Esophagus muscularis mucosa (tissue), 4 donors: Measurements from ENCODE around the gene MBOAT7. TPM values are rescaled to one million over a fixed set of nuclear protein-coding genes. Genes with fewer than 3 reads are reported as not detected.
"Not testable (repeated sequence)": the region's sequence is repeated elsewhere in the genome, so short reads cannot be mapped to it uniquely, and the experiment has no call there.

Source experiments
- DNase-seq: peaks from one replicate; pipeline ENCODE4 v3.0.0-alpha.2; 2017; ENCODE audit errors: extremely low spot score
- H3K27ac ChIP-seq, 4 donors: fragments of 200-600 bp; sonication (generic); replicated peaks in 1 of 4; 1 replicate in 3 of 4; 2 replicates in 1 of 4; pipeline ENCODE4 v1.5.1; 2016 to 2019; ENCODE audit warnings: mild to moderate bottlenecking in 1 of 4
- H3K27me3 ChIP-seq, 4 donors: fragments of 200-600 bp; sonication (generic); one replicate each; pipeline versions ENCODE4 v1.5.1 to v1.6.0; 2016 to 2019
- H3K36me3 ChIP-seq, 4 donors: fragments of 200-600 bp; sonication (generic); one replicate each; pipeline ENCODE4 v1.5.1; 2016 to 2019
- H3K4me1 ChIP-seq, 4 donors: fragments of 200-600 bp; sonication (generic); one replicate each; pipeline ENCODE4 v1.5.1; 2016 to 2019
- H3K4me3 ChIP-seq, 4 donors: fragments of 200-600 bp; sonication (generic); 1 replicate in 2 of 4; 2 replicates in 2 of 4; pipeline ENCODE4 v1.5.1; 2016 to 2019; ENCODE audit warnings: mild to moderate bottlenecking in 4 of 4, moderate library complexity in 1 of 4
- H3K9me3 ChIP-seq, 4 donors: fragments of 200-600 bp; sonication (generic); 1 replicate in 3 of 4; 2 replicates in 1 of 4; pipeline ENCODE4 v1.5.1; 2016 to 2019
- EP300 ChIP-seq: sonication (generic); formaldehyde crosslinking; IDR thresholded peaks from one replicate; pipeline ENCODE4 v1.6.1; 2017; ENCODE audit warnings: antibody characterized with exemption
- POLR2A ChIP-seq: fragments of 450-650 bp; IDR thresholded peaks from one replicate; pipeline ENCODE4 v1.6.1; 2017; ENCODE audit warnings: antibody characterized with exemption, moderate library complexity, mild to moderate bottlenecking, low read depth
- POLR2AphosphoS5 ChIP-seq, 2 donors: sonication (generic); formaldehyde crosslinking; IDR thresholded peaks; one replicate each; pipeline ENCODE4 v1.6.1; 2017; ENCODE audit warnings: antibody characterized with exemption in 2 of 2
- WGBS: methylation state at CpG from one replicate; pipeline ENCODE4 v1.1.5; 2018; 5-methylcytosine and 5-hydroxymethylcytosine counted together
- intact Hi-C: fragments of 100-400 bp; cut with DNase I; formaldehyde crosslinking; loops from one replicate; pipeline ENCODE4 v1.15.1; 2023
- total RNA-seq, 4 donors: library from RNA; depleted of rRNA; stranded (reverse); fragments of >200 nt; gene quantifications; one replicate each; pipeline versions ENCODE4 v1.1.0 to v1.2.1, GENCODE V29; 2016
- TF ChIP-seq, protein P1 (sequence below), 3 experiments: fragments of 200-600 bp in 2 of 3; fragments of 450-650 bp in 1 of 3; sonication (generic) in 2 of 3; IDR thresholded peaks; one replicate each; pipeline ENCODE4 v1.5.1; 2017 to 2019; ENCODE audit warnings: antibody characterized with exemption in 3 of 3, mild to moderate bottlenecking in 2 of 3, moderate library complexity in 1 of 3

Gene MBOAT7
- total RNA-seq, 4 donors from 2014 or later, result 40.3 to 83.2 (median 59.4) TPM

DNA sequence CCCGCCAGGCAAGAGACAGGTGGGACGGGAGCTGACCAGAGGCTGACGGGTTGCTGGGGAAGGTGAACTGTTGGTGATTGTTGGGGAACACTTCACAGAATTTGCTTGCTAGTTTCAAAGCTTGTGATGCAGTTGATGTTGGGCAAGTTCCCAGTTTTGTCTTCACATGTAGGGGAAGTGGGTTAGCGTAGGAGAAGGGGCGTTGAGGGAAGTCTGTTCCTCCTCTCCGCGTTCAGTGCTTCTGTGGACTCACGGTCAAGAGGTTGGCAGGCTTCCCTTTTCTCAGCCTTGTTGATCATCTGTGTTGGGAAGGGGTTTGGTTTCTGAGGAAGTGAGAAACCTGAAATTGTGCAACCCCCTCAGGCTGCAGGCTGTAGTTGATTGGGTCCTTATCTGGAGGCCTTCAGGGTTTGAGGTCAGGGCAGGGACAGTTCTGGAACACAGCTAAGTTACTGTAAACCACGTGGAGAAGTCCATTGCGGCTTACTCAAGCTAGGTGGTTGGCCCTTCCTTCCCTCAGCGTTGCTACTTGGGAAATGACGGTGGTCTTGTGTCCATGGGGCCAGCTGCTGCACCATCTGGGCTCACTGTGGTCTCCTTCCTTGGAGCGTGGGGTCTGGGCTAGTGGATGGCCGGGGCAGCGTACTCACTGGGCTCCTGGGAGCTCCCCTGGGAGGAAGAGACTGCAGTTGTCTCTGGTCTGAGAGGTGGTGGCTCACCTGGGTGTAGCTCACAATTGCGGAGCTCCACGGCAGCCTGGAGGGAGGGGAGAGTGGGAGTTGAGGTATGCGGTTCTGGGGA lies 18.8 kb upstream of the MBOAT7 start:
- H3K36me3 ChIP-seq, result peaks cover 35 to 60% (median 54%) of the 10 kb centered on the region in 4 donors
- no peak overlapping the region for H3K4me3 ChIP-seq
- H3K9me3 ChIP-seq, result no peaks in the 10 kb centered on the region
- H3K4me1 ChIP-seq, result peaks cover 65 to 74% (median 73%) of the 10 kb centered on the region in 4 donors
- TF ChIP-seq, protein P1, sequence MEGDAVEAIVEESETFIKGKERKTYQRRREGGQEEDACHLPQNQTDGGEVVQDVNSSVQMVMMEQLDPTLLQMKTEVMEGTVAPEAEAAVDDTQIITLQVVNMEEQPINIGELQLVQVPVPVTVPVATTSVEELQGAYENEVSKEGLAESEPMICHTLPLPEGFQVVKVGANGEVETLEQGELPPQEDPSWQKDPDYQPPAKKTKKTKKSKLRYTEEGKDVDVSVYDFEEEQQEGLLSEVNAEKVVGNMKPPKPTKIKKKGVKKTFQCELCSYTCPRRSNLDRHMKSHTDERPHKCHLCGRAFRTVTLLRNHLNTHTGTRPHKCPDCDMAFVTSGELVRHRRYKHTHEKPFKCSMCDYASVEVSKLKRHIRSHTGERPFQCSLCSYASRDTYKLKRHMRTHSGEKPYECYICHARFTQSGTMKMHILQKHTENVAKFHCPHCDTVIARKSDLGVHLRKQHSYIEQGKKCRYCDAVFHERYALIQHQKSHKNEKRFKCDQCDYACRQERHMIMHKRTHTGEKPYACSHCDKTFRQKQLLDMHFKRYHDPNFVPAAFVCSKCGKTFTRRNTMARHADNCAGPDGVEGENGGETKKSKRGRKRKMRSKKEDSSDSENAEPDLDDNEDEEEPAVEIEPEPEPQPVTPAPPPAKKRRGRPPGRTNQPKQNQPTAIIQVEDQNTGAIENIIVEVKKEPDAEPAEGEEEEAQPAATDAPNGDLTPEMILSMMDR (IDR thresholded peaks at IDR 0.05), result no peak
- TF ChIP-seq POLR2AphosphoS5 (IDR thresholded peaks at IDR 0.05), result peak in 1 of 2 donors; percentile 44
- peak; percentile 41 for TF ChIP-seq EP300
- TF ChIP-seq POLR2A, result no peak
- intact Hi-C loops, result no loop called here
- peak; percentile 92 for DNase-seq
- H3K27me3 ChIP-seq, result no peaks in the 10 kb centered on the region
- peak overlapping the region; percentile 70 to 79 (median 76) for H3K27ac ChIP-seq
- 58% methylated on average over 12 of the region's 18 CpGs for WGBS

DNA sequence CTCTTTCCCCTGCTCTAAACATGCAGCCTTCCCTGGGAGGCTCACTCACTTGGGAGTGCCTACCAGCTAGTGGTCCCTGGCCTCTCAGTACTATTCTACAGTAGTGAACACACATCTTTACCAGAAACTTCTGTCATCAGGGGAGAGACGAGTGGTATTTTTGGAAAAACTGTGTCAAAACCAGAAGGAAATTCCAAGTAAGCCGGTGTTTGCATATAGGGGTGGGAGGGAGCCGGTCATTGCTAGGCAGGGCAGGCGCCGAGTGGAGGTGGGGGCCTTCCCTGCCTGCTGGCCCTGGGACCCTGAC lies 18.2 kb upstream of the MBOAT7 start:
- WGBS, result 76% methylated on average over 5 of the region's 5 CpGs
- no peak for DNase-seq
- H3K4me1 ChIP-seq, result peaks cover 71 to 79% (median 79%) of the 10 kb centered on the region in 4 donors
- no peak overlapping the region for H3K4me3 ChIP-seq
- intact Hi-C loops, result no loop called here
- H3K9me3 ChIP-seq, result no peaks in the 10 kb centered on the region
- H3K27ac ChIP-seq, result peak overlapping the region; percentile 12 to 67 (median 56)
- no peaks in the 10 kb centered on the region for H3K27me3 ChIP-seq
- TF ChIP-seq, protein P1 (IDR thresholded peaks at IDR 0.05), result no peak
- TF ChIP-seq POLR2AphosphoS5 (IDR thresholded peaks at IDR 0.05) (no peak), POLR2A (no peak), EP300 (no peak)
- H3K36me3 ChIP-seq, result peaks cover 40 to 65% (median 59%) of the 10 kb centered on the region in 4 donors

DNA sequence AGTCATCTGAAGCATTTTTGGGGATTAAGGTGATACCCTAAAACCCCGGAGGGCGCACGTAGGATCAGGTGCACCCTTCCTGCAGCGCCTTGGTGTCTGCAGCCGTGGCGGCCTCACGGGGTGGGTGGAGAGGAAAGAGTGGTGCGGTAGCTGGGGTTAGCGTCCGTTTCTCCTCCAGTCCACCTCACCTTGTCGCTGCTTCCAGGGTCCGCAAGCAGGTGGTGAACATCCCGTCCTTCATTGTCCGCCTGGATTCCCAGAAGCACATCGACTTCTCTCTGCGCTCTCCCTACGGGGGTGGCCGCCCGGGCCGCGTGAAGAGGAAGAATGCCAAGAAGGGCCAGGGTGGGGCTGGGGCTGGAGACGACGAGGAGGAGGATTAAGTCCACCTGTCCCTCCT lies 17.8 kb upstream of the MBOAT7 start:
- H3K4me1 ChIP-seq, result peaks cover 75 to 84% (median 83%) of the 10 kb centered on the region in 4 donors
- peaks cover 45 to 70% (median 64%) of the 10 kb centered on the region in 4 donors for H3K36me3 ChIP-seq
- WGBS, result 82% methylated on average over 12 of the region's 23 CpGs
- H3K27me3 ChIP-seq, H3K9me3 ChIP-seq, H3K4me3 ChIP-seq, DNase-seq, intact Hi-C loops: not testable (repeated sequence)
- peak overlapping the region; percentile 12 to 67 (median 56) for H3K27ac ChIP-seq

DNA sequence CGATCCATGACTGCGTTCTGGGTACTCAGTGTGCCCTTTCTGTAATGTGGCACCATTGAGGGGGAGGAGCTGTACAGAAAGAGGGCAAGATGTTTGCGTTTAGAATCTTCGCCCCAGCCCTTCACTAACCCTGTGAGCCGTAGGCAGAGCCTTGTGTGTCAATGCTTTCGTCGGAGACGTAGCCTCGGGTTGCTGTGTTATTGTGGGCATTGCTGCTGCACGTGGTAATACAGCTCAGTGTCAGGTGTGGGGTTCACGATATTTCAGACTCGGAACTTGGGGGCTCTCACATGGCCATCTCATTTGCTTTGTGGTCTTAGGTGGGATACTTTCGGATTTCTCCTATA lies 17.4 kb upstream of the MBOAT7 start:
- Histone ChIP-seq H3K9me3 (no peaks in the 10 kb centered on the region), H3K4me1 (peaks cover 79 to 87% (median 87%) of the 10 kb centered on the region in 4 donors), H3K27me3 (no peaks in the 10 kb centered on the region), H3K4me3 (peak overlapping the region in 1 of 4 donors; percentile 4), H3K27ac (peak overlapping the region; percentile 12 to 67 (median 56)), H3K36me3 (peaks cover 46 to 73% (median 67%) of the 10 kb centered on the region in 4 donors)
- no peak for TF ChIP-seq POLR2A
- TF ChIP-seq EP300, result no peak
- TF ChIP-seq, protein P1 (IDR thresholded peaks at IDR 0.05), result no peak
- 73% methylated on average over 13 of the region's 13 CpGs for WGBS
- intact Hi-C loops, result no loop called here
- DNase-seq, result no peak

DNA sequence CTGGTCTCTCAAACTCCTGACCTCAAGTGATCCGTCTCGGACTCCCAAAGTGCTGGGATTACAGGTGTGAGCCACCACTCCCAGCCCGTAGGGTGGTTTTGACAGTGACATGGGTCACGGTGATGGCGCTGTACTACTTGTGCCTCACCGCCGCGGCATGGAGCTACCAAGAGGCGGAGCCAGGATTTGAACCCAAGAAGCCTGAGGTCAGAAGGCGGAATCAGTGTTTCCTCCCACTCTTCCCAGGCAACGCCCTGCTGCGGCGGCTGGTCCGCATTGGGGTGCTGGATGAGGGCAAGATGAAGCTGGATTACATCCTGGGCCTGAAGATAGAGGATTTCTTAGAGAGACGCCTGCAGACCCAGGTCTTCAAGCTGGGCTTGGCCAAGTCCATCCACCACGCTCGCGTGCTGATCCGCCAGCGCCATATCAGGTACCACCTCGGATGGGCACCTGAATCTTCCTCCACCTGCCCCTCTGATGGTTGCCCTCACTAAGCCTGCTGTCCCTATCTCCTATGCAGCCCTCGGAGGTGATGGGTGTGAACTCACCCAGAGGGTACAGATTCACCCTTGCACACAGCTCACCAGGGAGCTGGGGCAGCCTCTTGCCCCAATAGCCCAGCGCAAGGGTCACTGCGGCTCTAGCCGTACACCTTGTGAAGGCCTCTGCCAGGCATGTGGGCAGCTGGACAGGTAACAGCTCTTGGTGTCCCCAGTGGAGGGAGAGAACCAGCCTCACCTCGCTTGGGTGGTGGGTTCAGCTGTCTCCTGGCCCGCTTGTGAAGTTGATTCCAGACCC lies 16.9 kb upstream of the MBOAT7 start:
- peaks cover 46 to 79% (median 69%) of the 10 kb centered on the region in 4 donors for H3K36me3 ChIP-seq
- H3K4me1 ChIP-seq, result peaks cover 85 to 93% (median 93%) of the 10 kb centered on the region in 4 donors
- 89% methylated on average over 23 of the region's 27 CpGs for WGBS
- H3K9me3 ChIP-seq, result no peaks in the 10 kb centered on the region
- TF ChIP-seq EP300 (no peak), POLR2AphosphoS5 (IDR thresholded peaks at IDR 0.05) (no peak), POLR2A (no peak)
- TF ChIP-seq, protein P1 (IDR thresholded peaks at IDR 0.05), result no peak
- intact Hi-C loops, result no loop called here
- H3K27me3 ChIP-seq, result no peaks in the 10 kb centered on the region
- peak overlapping the region in 1 of 4 donors; percentile 4 for H3K4me3 ChIP-seq
- H3K27ac ChIP-seq, result peak overlapping the region in 1 of 4 donors; percentile 67
- no peak for DNase-seq
